Fibroblast of lung (primary cell): ENCODE results near the gene COX7A2L. TPM values are rescaled to one million over a fixed set of nuclear protein-coding genes. Genes with fewer than 3 reads are reported as not detected.

Experiments
- DNase-seq, 2 donors: peaks; one replicate each; pipeline versions ENCODE4 v3.0.0 to v3.0.0-alpha.2; 2010; ENCODE audit warnings: low read depth in 2 of 2
- H2AFZ ChIP-seq: 2 replicates; pipeline ENCODE4 v1.5.1; 2012; ENCODE audit warnings: low read length, control low read depth, inconsistent platforms
- H3K27ac ChIP-seq: 2 replicates; pipeline ENCODE4 v1.5.1; 2011; ENCODE audit warnings: low read length, control low read depth; ENCODE audit not compliant: insufficient read depth
- H3K27me3 ChIP-seq: 2 replicates; pipeline ENCODE4 v1.5.1; 2011; ENCODE audit warnings: mild to moderate bottlenecking, low read length; ENCODE audit not compliant: control insufficient read depth, insufficient read depth
- H3K36me3 ChIP-seq: 2 replicates; pipeline ENCODE4 v1.5.1; 2011; ENCODE audit warnings: low read length; ENCODE audit not compliant: control insufficient read depth, insufficient read depth
- H3K4me1 ChIP-seq: 2 replicates; pipeline ENCODE4 v1.5.1; 2011; ENCODE audit warnings: low read length; ENCODE audit not compliant: control insufficient read depth, insufficient read depth; ENCODE audit errors: extremely low read depth
- H3K4me2 ChIP-seq: 2 replicates; pipeline ENCODE4 v1.5.1; 2011; ENCODE audit warnings: low read length, control low read depth; ENCODE audit not compliant: insufficient read depth; ENCODE audit errors: extremely low read depth
- H3K4me3 ChIP-seq, 4 experiments: fragments of 200-600 bp in 1 of 4; sonication (generic) in 1 of 4; replicated peaks in 1 of 4; 2 replicates each; pipeline ENCODE4 v1.5.1; 2011 to 2016; ENCODE audit warnings: low read length in 4 of 4, low read depth in 3 of 4, mild to moderate bottlenecking in 3 of 4, control low read depth in 2 of 4, inconsistent platforms in 1 of 4, mixed read lengths in 1 of 4; ENCODE audit not compliant: insufficient read depth in 1 of 4; ENCODE audit errors: control extremely low read depth in 1 of 4
- H3K79me2 ChIP-seq: 2 replicates; pipeline ENCODE4 v1.5.1; 2012; ENCODE audit warnings: mild to moderate bottlenecking, low read length, inconsistent platforms; ENCODE audit not compliant: control insufficient read depth, insufficient read depth
- H3K9ac ChIP-seq: 2 replicates; pipeline ENCODE4 v1.5.1; 2011; ENCODE audit warnings: mild to moderate bottlenecking, low read length, control low read depth; ENCODE audit not compliant: insufficient read depth
- H3K9me3 ChIP-seq: 2 replicates; pipeline ENCODE4 v1.5.1; 2012; ENCODE audit warnings: low read depth, low read length; ENCODE audit not compliant: control insufficient read depth, insufficient read depth
- H4K20me1 ChIP-seq: 2 replicates; pipeline ENCODE4 v1.5.1; 2011; ENCODE audit warnings: low read length; ENCODE audit not compliant: control insufficient read depth, insufficient read depth; ENCODE audit errors: extremely low read depth
- CTCF ChIP-seq, 2 donors: IDR thresholded peaks in 1 of 2; conservative IDR thresholded peaks in 1 of 2; 1 replicate in 1 of 2; 2 replicates in 1 of 2; pipeline ENCODE4 v1.5.1; 2011 to 2012; ENCODE audit warnings: low read length in 2 of 2, control low read depth in 1 of 2, inconsistent platforms in 1 of 2, low read depth in 1 of 2, mild to moderate bottlenecking in 1 of 2
- EZH2 ChIP-seq: IDR thresholded peaks from 2 replicates; pipeline ENCODE4 v1.5.1; 2012; ENCODE audit warnings: low read length, control low read depth, mild to moderate bottlenecking; ENCODE audit errors: missing control alignments
- polyA plus RNA-seq, 2 donors: library from polyadenylated mRNA; depleted of rRNA in 1 of 2; stranded (reverse) in 1 of 2; unstranded in 1 of 2; fragments of >200 nt; gene quantifications; 2 replicates each; pipeline ENCODE4 v1.2.1, GENCODE V29; 2011 to 2012; ENCODE audit warnings: missing spikeins in 1 of 2
- total RNA-seq: library from RNA; depleted of rRNA; stranded (reverse); fragments of >200 nt; gene quantifications from 2 replicates; pipeline ENCODE4 v1.2.1, GENCODE V29; 2014

Gene COX7A2L
- total and polyA plus RNA-seq, 2 donors (not counting 1 experiment from before 2014, with no cell fraction given) = 180 to 239 TPM

- no peaks in the 10 kb centered on the region for H3K9me3 ChIP-seq
- no peak overlapping the region for H3K4me3 ChIP-seq
- H3K4me2 ChIP-seq = no peak overlapping the region
- H3K79me2 ChIP-seq = peaks cover 13% of the 10 kb centered on the region
- no peak overlapping the region for H3K27ac ChIP-seq
- H3K36me3 ChIP-seq = no peaks in the 10 kb centered on the region
- peaks cover 8% of the 10 kb centered on the region for H3K27me3 ChIP-seq
- TF ChIP-seq CTCF (conservative IDR thresholded peaks at IDR 0.05 in 1 of 2, IDR thresholded peaks at IDR 0.05 in 1 of 2; ENCODE audit: low read depth in 1 of 2, low read length in 2 of 2) = no peak
- no peak for TF ChIP-seq EZH2
- no peak for DNase-seq
- H3K4me1 ChIP-seq = peaks cover 2% of the 10 kb centered on the region
- H4K20me1 ChIP-seq = no peaks in the 10 kb centered on the region
- H3K9ac ChIP-seq = no peak overlapping the region
- H2AFZ ChIP-seq = no peak overlapping the region
Observed at GRCh38 chr2:42364658-42365057, 3.6 kb upstream of the COX7A2L start.

GRCh38 chr2:42363413-42363812, 2.4 kb upstream of the COX7A2L start:
- Histone ChIP-seq H3K4me2 (no peak overlapping the region), H2AFZ (no peak overlapping the region), H3K79me2 (peaks cover 25% of the 10 kb centered on the region), H3K36me3 (no peaks in the 10 kb centered on the region), H3K4me3 (no peak overlapping the region), H3K9me3 (no peaks in the 10 kb centered on the region), H3K4me1 (peaks cover 2% of the 10 kb centered on the region), H3K9ac (no peak overlapping the region), H3K27ac (no peak overlapping the region), H3K27me3 (peaks cover 8% of the 10 kb centered on the region), H4K20me1 (no peaks in the 10 kb centered on the region)
- TF ChIP-seq CTCF (conservative IDR thresholded peaks at IDR 0.05 in 1 of 2, IDR thresholded peaks at IDR 0.05 in 1 of 2; ENCODE audit: low read depth in 1 of 2, low read length in 2 of 2) (no peak), EZH2 (no peak)
- DNase-seq = no peak

- Histone ChIP-seq H3K9me3 (no peaks in the 10 kb centered on the region), H3K27ac (no peak overlapping the region), H3K9ac (no peak overlapping the region), H3K27me3 (no peaks in the 10 kb centered on the region), H3K4me1 (peaks cover 5% of the 10 kb centered on the region), H3K4me2 (peak overlapping the region; percentile 84), H3K4me3 (peak overlapping the region; percentile 37 to 60 (median 38)), H2AFZ (peak overlapping the region; percentile 82), H3K79me2 (peaks cover 40% of the 10 kb centered on the region), H4K20me1 (no peaks in the 10 kb centered on the region), H3K36me3 (no peaks in the 10 kb centered on the region)
- no peak for DNase-seq
- no peak for TF ChIP-seq CTCF (conservative IDR thresholded peaks at IDR 0.05 in 1 of 2, IDR thresholded peaks at IDR 0.05 in 1 of 2; ENCODE audit: low read depth in 1 of 2, low read length in 2 of 2)
- no peak for TF ChIP-seq EZH2
Observed at GRCh38 chr2:42361728-42362283, 789 bp upstream of the COX7A2L start.
